GM21526 (cell line): ENCODE results near the gene MS4A10.

Source experiments
- ATAC-seq: cut with Tn5 transposase; IDR thresholded peaks from one replicate; pipeline ENCODE4 v1.9.1; 2021; ENCODE audit warnings: moderate library complexity; ENCODE audit not compliant: unreplicated experiment, low FRiP score

The MS4A10 gene

GRCh38 chr11:60845338-60845737 is 60.2 kb downstream of the MS4A10 start:
- no peak for ATAC-seq

DNA sequence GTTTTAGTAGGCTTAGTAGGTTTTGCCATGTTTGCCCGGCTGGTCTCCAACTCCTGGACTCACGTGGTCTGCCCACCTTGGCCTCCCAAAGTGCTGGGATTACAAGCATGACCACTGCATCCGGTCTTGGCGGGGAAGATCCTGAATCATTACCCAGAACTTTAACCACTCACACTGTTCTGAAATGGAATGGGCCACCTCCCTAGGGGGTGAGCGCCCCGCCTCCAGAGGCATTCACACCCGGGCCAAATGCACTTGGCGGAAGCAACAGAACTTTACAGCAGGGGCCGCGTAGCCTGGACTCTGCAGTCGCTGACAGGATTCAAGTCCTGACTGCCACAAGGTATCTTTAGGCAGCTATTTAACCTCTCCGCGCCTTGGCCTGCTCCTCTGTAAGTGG is 62.1 kb downstream of the MS4A10 start:
- ATAC-seq = no peak

DNA sequence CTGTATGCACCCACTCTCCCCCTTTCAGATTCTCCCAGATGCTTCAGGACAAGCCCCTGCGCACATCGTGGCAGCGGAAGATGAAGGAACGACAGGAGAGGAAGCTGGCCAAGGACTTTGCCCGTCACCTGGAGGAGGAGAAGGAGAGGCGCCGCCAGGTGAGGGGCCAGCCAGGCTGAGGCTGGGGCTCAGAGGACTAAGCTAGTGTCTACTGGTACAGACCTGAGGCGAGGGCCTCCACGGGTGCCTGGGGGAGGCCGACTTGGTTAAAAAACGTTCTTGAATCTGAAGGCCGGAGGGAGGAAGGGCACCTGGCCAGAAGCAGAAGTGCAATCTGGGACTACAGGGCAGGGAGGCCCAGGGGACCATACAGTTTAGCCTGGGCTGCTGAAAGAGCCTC is 62.8 kb downstream of the MS4A10 start:
- ATAC-seq = no peak

GRCh38 chr11:60848714-60849151 is 63.6 kb downstream of the MS4A10 start:
- no peak for ATAC-seq

DNA sequence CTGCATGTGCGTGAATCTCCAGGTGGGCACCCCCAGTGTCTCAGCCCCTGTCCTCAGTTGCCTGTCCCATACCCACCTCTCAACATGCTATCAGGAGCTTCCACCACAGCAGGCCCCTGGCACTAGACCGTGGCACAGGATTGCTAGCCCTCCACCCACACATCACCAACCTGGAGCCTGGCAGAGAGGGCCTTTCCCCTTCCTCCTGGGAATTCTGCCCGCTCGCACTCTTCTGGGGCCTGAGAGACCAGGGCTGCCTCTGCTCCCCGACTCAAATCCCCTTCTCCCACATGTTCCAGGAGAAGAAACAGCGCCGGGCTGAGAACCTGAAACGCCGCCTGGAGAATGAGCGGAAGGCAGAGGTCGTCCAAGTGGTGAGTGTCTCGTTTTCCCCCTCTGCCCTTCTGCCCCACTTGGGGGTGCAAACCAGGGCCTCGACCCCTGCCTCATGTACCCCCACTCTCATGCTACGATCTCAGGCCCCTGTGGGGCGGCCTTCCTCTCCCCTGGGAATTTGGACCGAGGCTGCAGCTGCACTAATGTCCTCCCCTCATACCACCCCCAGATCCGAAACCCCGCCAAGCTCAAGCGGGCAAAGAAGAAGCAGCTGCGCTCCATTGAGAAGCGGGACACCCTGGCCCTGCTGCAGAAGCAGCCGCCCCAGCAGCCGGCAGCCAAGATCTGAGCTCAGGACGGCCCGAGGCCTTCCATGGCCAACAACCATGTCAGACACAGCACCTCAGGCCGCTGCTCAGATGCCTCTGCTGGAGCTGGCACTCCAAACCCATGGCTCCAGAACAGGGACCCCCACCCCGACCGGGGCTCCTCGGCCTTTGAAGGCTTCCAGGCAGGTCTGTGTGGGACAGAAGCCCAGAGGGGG is 64.7 kb downstream of the MS4A10 start:
- no peak for ATAC-seq
